Pulmonary artery endothelial cell (primary cell): ENCODE data around the gene LTBR. TPM values are rescaled to one million over a fixed set of nuclear protein-coding genes. Genes with fewer than 3 reads are reported as not detected.

Source experiments
- DNase-seq: peaks from one replicate; pipeline ENCODE4 v3.0.0-alpha.2; 2011; ENCODE audit warnings: low read depth, low spot score
- total RNA-seq: library from RNA; depleted of rRNA; stranded (reverse); fragments of >200 nt; gene quantifications from 2 replicates; pipeline ENCODE4 v1.2.3, GENCODE V29; 2014

The LTBR gene
- total RNA-seq, 1 donor from 2014 or later: 33.6 TPM

DNA sequence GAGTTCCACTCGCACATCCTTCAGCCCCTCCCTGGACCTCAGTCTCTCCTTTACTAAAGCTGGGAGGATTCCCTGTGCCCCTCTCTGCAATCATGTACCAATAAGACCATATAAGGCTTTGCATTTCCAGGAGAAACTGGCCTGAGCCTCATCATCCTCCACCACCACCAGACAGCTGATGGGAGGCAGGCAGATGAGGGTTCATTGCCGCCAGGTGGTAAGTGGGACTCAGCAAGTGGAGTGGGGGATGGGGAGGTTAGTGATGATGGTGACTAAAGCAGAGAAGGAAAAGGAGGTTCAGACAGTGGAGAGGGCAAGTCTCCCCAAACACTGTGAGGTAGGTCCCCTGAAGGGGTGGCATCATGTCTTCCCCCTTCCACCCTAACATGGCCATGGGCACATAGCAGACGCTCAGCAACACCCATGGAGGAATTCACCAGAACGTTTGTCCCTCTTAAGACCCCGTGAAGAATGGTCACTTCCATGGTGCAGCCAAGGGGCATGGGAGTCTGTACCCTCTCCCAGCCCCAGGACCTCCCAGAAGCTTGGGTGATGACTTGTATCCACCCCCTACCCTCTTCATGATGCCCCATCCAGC is 37.6 kb upstream of the LTBR start:
- no peak for DNase-seq

DNA sequence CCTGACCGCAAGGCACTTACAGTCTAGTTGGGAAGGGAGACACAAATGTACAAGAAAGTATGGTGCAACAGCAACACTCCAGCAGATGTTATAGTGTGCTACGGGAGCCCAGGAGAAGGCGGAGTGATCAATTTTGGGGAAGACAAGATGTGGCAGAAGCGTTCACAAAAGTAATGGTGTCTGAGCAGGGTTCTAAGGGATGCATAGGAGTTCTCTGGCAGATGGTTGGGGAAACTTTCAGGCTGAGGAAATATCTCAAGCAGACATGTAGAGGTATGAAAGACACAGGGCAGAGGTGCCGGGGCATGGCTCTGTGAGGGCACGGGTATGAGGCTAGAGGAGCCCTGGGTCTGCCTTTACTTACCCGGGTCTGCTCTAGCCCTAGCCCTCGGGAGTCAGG is 37.0 kb upstream of the LTBR start:
- DNase-seq: no peak

GRCh38 chr12:6347367-6348338 is 36.3 kb upstream of the LTBR start:
- DNase-seq: peak; percentile 75

DNA sequence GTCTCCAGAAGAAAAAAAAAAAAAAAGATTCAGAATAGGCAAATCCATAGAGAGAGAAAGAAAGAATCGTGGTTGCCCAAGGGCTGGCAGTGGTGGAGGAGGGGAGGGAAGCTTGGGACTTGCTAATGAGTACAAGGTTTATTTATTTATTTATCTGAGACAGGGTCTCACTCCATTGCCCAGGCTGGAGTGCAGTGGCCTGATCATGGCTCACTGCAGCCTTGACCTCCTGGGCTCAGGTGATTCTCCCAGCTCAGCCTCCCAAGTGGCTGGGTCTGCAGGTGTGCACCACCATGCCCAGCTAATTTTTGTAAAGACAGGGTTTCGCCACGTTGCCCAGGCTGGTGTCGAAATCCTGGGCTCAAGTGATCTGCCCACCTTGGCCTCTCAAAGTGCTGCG is 32.3 kb upstream of the LTBR start:
- no peak for DNase-seq

GRCh38 chr12:6352193-6353173 is 31.5 kb upstream of the LTBR start:
- no peak for DNase-seq

DNA sequence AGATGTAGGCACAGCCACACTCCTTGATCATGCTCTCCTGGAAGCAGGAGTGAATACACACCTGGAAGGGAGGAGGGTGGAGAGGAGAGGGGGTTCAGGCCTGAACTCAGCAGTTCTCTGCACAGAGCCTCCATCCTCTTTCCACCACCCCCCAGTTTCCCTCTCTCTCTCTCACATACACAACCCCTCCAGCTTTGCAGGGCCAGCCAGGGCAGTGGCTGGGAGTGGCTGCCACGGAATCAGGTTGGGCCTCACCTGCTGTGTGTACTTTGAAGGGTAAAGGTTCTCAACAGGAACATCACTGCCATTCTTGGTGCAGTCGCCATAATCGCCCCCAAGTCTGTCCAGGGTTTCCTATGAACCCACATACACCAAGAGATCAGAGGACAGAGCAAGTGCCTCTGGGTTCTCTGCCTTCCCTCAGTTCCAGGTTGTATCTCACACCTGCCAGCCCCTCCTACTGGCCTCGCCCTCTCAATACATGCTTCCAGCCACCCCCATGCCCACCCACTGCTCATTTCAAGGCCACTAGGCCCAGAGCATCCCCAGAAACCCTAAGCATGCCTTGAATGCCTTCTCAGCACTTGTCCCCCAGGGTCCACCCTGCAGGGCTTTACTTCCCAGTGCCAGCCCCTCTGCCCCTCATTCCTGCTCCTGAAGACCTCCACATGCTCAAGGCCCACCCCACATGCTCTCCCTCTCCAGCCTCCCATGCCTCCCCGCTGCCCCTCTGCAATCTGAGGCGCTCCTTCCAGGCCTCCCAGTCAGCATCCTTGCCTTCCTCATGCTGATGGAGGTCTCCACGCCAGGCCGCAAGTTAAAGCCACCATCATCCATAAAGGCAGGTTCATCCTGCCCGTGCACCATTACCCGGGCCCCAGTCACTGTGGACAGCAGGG is 29.2 kb upstream of the LTBR start:
- no peak for DNase-seq

GRCh38 chr12:6355491-6356373 is 28.2 kb upstream of the LTBR start:
- DNase-seq: no peak

- no peak for DNase-seq
Observed at GRCh38 chr12:6356374-6356820, 27.6 kb upstream of the LTBR start.

GRCh38 chr12:6358881-6359280 is 25.1 kb upstream of the LTBR start:
- DNase-seq: no peak

- no peak for DNase-seq
Observed at GRCh38 chr12:6360080-6360571, 23.8 kb upstream of the LTBR start.

DNA sequence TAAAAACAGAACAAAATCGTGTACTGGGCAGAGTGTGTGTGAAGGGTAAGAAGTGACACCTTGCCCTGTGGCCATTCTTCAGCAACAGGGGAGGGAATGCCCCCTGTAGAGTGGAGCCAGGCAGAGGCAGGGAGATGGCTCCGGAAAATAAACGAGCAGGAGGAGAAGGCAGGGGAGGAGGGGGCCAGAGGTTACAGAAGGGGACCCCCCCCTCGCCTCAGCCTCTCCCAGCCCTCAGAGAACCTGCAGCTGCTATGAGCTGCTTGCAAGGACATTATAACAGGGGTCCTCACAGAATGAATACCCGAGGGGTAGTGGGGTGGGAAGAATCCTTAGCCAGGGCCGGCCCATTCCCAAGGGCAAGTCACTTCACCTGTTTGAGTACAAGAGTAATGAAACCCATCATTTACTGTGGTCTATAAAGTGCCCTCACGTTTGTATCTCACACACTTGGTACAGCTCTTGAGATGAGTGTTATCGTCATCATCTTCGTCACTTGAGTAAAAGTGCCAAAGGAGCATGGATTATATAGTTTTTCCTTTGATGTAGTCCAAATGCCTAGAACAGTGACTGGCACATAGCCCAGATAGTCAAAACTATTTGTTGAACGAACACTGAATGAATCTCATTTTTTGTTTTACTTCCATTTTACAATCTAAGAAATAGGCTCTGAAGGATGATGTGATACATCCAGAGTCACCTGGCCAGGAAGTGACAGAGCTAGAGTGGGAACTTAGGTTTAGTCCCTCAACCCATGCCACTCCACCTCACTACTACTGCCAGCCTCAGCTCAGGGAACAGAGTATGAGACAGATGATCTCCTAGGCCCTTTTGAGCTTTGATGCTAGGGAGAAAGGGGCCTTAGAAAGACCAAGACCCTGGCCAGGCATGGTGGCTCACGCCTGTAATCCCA is 23.1 kb upstream of the LTBR start:
- no peak for DNase-seq

GRCh38 chr12:6361834-6362233 is 22.1 kb upstream of the LTBR start:
- DNase-seq: no peak

DNA sequence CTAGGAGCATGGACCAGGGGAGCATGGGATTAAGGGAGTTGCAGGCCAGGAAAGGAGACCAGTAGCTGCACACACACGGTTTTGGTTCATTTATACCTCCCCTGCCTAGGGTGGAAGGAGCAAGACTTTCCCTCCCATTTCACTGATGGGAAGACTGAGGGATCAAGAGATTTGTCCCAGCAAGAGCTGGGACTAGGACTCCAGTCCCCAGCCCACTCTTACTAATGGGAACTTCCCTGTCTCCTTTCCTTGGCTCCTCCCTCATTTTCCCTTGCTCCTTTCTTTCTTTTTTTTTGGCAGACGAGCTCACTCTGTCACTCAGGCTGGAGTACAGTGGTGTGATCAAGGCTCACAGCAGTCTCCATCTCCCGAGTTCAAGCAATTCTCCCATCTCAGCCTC is 21.6 kb upstream of the LTBR start:
- no peak for DNase-seq

DNA sequence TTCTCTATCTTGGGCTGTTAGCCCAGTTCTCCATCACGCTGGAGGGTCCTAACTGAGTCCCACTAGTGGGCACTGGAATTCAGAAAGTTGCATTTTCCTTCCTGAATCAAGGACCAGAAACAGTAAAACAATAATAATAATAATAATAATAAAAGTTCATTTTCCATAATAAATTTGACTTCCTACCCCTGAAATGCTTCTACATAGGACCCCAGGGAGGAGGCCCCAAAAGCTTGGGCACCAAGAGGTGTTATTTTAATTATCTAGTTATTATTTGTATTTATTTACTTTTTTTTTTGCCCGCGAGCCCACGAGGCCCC is 21.0 kb upstream of the LTBR start:
- no peak for DNase-seq

DNA sequence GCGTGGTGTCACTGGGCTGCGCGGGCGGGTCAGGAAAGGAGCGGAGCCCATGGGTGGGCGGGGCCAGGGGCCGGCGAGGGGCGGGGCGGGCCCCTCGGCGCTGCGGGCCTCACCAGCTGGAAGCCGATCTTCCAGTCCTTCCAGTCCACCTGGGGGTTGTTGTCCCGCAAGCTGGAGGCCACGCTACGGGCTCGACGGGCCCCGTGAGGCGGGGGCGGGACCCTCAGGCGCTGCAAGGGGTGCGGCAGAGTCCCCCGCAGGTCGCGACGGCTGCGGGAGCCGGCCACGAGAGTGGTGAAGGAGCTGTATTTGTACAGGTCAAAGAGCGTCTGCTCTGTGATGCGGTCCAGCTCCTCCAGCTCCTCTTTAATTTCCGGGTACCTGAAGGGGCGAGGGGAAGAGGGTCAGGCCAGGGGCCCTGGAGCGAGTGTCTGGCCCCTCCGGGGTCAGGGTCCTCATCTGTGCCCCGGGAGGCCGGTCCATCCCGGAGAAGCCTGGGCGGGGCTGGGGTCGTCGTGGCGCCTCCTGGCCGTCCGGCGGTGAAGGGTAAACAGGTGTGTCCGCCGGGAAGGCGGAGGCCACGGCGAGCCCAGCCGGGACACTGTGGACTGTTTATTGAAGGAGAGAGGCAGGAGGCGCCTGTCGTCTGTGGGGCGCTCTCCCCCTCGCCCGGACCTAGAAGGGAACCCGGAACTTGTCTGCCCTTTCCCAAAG is 20.5 kb upstream of the LTBR start:
- DNase-seq: no peak

GRCh38 chr12:6364044-6364374 is 20.0 kb upstream of the LTBR start:
- DNase-seq: no peak

DNA sequence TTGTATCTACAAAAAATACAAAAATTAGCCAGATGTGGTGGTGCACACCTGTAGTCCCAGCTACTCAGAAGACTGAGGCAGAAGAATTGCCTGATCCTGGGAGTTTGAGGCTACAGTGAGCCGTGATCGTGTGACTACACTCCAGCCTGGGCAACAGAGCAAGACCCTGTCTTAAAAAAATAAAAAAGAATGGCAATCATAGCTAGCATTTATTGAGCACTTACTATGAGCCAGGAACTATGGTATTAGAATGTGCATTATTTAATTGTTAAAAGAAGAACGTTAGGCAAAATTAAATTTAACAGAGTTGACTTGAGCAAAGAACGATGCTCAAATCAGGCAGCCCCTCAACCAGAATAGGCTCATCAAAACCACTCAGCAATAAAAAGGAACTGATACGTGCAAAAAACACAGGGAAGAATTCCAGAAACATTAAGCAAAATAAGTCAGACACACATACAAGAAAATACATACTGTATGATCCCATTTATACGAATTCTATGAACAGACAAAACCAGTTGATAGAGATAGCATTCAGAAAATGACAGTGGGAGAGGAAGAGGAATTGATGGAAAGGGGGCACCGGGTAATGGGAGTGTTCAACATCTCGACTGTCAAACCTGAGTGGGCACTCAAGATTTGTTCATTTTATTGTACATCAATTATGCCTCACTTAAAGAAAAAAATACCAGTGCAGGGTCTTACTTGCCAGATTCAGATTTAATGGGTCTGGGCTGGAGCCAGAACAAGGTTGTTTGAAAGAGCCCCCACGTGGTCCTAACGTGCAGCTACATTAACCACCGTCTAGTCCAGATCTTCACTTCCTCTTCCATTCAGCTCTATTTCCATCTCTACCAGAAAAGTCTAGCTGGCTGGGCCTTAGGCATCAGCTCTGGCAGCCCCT is 16.6 kb upstream of the LTBR start:
- DNase-seq: no peak
